Testis (tissue), 2 donors: Measurements from ENCODE around the gene BIRC7.

ENCODE experiments used
- POLR2A ChIP-seq: fragments of 450-650 bp; IDR thresholded peaks from one replicate; pipeline ENCODE4 v1.6.1; 2017; ENCODE audit warnings: antibody characterized with exemption, mild to moderate bottlenecking, moderate library complexity
- TF ChIP-seq, protein P1 (sequence below), 3 experiments: fragments of 450-650 bp in 2 of 3; fragments of 200-600 bp in 1 of 3; sonication (generic) in 1 of 3; IDR thresholded peaks; one replicate each; pipeline ENCODE4 v1.5.1; 2016 to 2019; ENCODE audit warnings: antibody characterized with exemption in 3 of 3, mild to moderate bottlenecking in 2 of 3, moderate library complexity in 1 of 3

DNA sequence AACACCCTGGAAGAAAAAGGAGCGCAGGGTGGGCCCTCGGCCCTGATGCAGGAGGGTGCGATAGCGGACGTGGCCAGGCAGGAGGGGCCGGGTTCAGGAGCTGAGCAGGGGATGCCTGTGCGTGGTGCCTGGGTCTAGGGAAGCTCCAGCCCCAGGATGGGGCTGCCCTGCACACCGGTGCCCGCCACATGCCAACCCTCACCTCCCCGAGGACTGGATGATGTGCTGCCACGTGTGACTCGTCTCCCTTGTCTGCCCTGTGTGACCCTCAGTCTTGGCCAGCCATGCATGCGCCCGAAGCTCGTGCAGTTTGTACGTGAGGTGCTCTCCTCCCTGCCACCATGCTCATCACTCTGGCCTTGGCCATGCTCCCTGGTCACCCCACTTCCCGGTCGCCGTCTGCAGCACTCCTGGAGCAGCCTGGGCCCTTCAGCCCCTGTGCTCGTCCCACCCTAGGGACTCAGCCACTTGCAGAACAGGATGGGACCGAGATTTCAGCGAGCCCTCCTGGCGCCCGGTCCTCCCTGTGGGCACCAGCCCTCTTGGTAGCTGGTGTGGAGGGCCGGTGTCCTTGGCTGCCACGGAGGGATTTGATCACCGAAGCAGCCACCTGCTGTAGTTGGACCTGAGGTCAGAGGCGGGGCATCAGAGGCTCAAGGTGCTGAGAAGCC is 53.0 kb downstream of the BIRC7 start:
- TF ChIP-seq, protein P1, sequence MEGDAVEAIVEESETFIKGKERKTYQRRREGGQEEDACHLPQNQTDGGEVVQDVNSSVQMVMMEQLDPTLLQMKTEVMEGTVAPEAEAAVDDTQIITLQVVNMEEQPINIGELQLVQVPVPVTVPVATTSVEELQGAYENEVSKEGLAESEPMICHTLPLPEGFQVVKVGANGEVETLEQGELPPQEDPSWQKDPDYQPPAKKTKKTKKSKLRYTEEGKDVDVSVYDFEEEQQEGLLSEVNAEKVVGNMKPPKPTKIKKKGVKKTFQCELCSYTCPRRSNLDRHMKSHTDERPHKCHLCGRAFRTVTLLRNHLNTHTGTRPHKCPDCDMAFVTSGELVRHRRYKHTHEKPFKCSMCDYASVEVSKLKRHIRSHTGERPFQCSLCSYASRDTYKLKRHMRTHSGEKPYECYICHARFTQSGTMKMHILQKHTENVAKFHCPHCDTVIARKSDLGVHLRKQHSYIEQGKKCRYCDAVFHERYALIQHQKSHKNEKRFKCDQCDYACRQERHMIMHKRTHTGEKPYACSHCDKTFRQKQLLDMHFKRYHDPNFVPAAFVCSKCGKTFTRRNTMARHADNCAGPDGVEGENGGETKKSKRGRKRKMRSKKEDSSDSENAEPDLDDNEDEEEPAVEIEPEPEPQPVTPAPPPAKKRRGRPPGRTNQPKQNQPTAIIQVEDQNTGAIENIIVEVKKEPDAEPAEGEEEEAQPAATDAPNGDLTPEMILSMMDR (IDR thresholded peaks at IDR 0.05) = no peak
- TF ChIP-seq POLR2A = no peak
